Mucosa of rectum (tissue), 2 donors: ENCODE data around the gene ZNF614.
"Not testable (repeated sequence)": the region's sequence is repeated elsewhere in the genome, so short reads cannot be mapped to it uniquely, and the experiment has no call there.

Experiments used
- H3K27ac ChIP-seq, 2 donors: one replicate each; pipeline ENCODE4 v1.7.0; 2013; ENCODE audit warnings: inconsistent platforms in 2 of 2, low read depth in 2 of 2, low read length in 2 of 2
- H3K27me3 ChIP-seq, 2 donors: one replicate each; pipeline ENCODE4 v1.7.0; 2013; ENCODE audit warnings: low read length in 2 of 2; ENCODE audit not compliant: control insufficient read depth in 2 of 2, insufficient read depth in 2 of 2
- H3K36me3 ChIP-seq, 2 donors: one replicate each; pipeline ENCODE4 v1.7.0; 2013; ENCODE audit warnings: low read length in 2 of 2; ENCODE audit not compliant: control insufficient read depth in 2 of 2, insufficient read depth in 2 of 2
- H3K4me1 ChIP-seq, 2 donors: one replicate each; pipeline ENCODE4 v1.7.0; 2013; ENCODE audit warnings: low read length in 2 of 2, mild to moderate bottlenecking in 1 of 2; ENCODE audit not compliant: control insufficient read depth in 2 of 2, insufficient read depth in 2 of 2
- H3K4me3 ChIP-seq, 2 donors: one replicate each; pipeline ENCODE4 v1.7.0; 2013; ENCODE audit warnings: low read length in 2 of 2
- H3K9ac ChIP-seq, 2 donors: one replicate each; pipeline ENCODE4 v1.7.0; 2013; ENCODE audit warnings: low read length in 2 of 2, low read depth in 1 of 2, mild to moderate bottlenecking in 1 of 2
- H3K9me3 ChIP-seq, 2 donors: one replicate each; pipeline ENCODE4 v1.7.0; 2013; ENCODE audit warnings: low read length in 2 of 2; ENCODE audit not compliant: control insufficient read depth in 2 of 2
- donor health status: healthy.
- donor health status: Normal muscosa, but diverticular disease.

ZNF614 gene

DNA sequence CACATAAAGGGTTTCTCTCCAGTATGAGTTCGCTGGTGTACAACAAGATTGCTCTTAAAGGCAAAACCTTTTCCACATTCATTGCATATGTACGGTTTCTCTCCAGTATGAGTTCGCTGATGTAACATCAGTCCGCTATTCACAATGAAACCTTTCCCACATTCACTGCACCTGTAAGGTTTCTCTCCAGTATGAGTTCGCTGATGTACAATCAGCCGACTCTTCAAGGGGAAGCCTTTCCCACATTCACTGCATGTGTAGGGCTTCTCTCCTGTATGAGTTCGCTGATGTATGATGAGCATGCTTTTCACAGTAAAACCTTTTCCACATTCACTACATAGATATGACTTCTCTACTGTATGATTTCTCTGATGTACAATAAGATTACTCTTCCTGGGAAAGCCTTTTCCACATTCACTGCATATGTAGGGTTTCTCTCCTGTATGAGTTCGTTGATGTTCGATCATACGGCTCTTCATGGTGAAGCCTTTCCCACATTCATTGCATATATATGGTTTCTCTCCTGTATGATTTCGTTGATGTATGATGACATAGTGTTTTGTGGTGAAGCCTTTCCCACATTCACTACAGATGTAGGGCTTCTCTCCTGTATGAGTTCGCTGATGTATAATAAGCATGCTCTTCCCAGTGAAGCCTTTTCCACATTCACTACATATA, 6.0 kb upstream of the ZNF614 start:
- Histone ChIP-seq H3K27me3 (no peaks in the 10 kb centered on the region), H3K4me3 (peak overlapping the region; percentile 21 to 24), H3K36me3 (peaks cover 49 to 55% of the 10 kb centered on the region in 2 donors), H3K9ac (no peak overlapping the region), H3K4me1 (no peaks in the 10 kb centered on the region), H3K27ac (no peak overlapping the region), H3K9me3 (peaks cover 59 to 68% of the 10 kb centered on the region in 2 donors)

DNA sequence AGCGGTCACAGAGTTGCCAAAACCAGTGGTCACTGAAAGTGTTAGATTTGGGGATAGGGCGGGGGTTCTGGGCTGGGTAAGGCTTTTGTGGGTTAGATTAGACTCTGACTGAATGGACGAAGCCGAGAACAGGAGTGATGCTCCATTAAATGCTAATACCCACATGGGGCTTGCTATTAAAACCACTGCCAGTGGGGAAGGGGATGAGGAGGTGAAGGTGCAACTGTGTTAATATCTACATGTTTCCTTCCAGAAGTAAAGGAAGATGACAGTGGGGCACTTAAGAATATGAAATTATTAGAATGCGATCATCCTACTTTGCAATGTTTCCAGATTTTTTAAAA, 573 bp upstream of the ZNF614 start:
- H3K9me3 ChIP-seq, result peaks cover 23 to 28% of the 10 kb centered on the region in 2 donors
- H3K4me3 ChIP-seq, result peak overlapping the region; percentile 93 to 97
- H3K27ac ChIP-seq, result peak overlapping the region; percentile 77 to 92
- H3K36me3 ChIP-seq, result peaks cover 19 to 23% of the 10 kb centered on the region in 2 donors
- no peaks in the 10 kb centered on the region for H3K4me1 ChIP-seq
- H3K9ac ChIP-seq, result peak overlapping the region; percentile 91 to 94
- no peaks in the 10 kb centered on the region for H3K27me3 ChIP-seq

DNA sequence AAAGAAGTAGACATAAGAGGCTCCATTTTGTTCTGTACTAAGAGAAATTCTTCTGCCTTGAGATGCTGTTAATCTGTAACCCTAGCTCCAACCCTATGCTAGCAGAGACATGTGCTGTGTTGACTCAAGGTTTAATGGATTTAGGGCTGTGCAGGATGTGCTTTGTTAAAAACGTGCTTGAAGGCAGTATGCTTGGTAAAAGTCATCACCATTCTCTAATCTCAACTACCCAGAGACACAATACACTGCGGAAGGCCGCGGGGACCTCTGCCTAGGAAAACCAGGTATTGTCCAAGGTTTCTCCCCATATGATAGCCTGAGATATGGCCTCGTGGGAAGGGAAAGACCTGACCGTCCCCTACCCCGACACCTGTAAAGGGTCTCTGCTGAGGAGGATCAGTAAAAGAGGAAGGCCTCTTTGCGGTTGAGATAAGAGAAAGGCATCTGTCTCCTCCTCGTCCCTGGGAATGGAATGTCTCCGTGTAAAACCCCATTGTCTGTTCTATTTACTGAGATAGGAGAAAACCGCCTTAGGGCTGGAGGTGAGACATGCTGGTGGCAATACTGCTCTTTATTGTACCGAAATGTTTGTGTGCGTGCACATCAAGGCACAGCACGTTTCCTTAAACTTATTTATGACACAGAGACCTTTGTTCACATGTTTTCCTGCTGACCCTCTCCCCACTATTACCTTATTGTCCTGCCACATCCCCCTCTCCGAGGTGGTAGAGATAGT, 1.8 kb downstream of the ZNF614 start:
- Histone ChIP-seq H3K9me3 (peaks cover 21 to 24% of the 10 kb centered on the region in 2 donors), H3K36me3 (peaks cover 30 to 34% of the 10 kb centered on the region in 2 donors)
- H3K9ac ChIP-seq, H3K4me3 ChIP-seq, H3K4me1 ChIP-seq, H3K27me3 ChIP-seq, H3K27ac ChIP-seq: not testable (repeated sequence)

DNA sequence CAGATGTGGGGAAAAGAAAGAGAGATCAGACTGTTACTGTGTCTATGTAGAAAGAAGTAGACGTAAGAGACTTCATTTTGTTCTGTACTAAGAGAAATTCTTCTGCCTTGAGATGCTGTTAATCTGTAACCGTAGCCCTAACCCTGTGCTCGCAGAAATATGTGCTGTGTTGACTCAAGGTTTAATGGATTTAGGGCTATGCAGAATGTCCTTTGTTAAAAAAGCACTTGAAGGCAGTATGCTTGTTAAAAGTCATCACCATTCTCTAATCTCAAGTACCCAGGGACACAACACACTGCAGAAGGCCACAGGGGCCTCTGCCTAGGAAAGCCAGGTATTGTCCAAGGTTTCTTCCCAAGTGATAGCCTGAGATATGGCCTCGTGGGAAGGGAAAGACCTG, 3.7 kb downstream of the ZNF614 start:
- not testable (repeated sequence) for H3K4me3 ChIP-seq, H3K9ac ChIP-seq, H3K27ac ChIP-seq, H3K27me3 ChIP-seq, H3K4me1 ChIP-seq
- Histone ChIP-seq H3K36me3 (peaks cover 46 to 53% of the 10 kb centered on the region in 2 donors), H3K9me3 (peaks cover 34 to 38% of the 10 kb centered on the region in 2 donors)

DNA sequence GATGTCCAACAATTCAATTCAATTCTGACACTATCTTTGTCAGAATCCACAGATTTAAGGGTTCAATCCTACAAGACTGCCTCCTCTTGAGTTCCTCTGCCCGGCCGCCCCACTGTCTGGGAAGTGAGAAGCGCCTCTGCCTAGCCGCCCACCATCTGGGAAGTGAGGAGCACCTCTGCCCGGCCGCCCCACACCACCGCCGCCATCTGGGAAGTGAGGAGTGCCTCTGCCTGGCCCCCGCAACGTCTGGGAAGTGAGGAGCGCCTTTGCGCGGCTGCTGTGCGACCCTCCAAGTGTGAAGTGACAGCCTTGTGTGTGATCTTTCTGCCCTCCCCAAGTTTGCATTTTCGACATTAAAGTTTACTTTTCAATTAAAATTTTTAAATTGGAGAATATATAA, 6.0 kb downstream of the ZNF614 start:
- Histone ChIP-seq H3K36me3 (peaks cover 64 to 72% of the 10 kb centered on the region in 2 donors), H3K4me3 (no peak overlapping the region), H3K9ac (no peak overlapping the region), H3K4me1 (no peaks in the 10 kb centered on the region), H3K9me3 (peaks cover 51 to 55% of the 10 kb centered on the region in 2 donors), H3K27me3 (no peaks in the 10 kb centered on the region), H3K27ac (no peak overlapping the region)

DNA sequence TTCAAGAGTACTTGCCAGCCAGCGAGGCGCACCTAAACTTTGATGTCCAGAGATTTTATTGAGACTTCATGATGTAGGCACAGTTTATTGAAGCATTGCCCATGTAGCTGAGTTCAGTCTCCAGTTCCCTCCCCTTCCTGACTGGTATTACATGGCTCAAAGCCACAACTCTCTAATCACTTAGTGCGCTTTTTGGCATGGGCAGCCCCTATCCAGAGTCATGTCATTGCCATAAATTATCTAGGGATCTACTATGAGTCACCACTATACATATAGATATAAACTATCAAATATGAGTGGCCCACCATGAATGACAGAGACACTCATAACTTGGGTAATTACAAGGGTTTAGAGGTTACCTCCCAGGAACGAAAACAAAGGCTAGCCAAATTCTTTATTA, 7.7 kb downstream of the ZNF614 start:
- no peak overlapping the region for H3K9ac ChIP-seq
- H3K36me3 ChIP-seq, result peaks cover 75 to 87% of the 10 kb centered on the region in 2 donors
- peak overlapping the region; percentile 10 to 14 for H3K4me3 ChIP-seq
- H3K27me3 ChIP-seq, result no peaks in the 10 kb centered on the region
- peaks cover 64 to 71% of the 10 kb centered on the region in 2 donors for H3K9me3 ChIP-seq
- no peaks in the 10 kb centered on the region for H3K4me1 ChIP-seq
- no peak overlapping the region for H3K27ac ChIP-seq

DNA sequence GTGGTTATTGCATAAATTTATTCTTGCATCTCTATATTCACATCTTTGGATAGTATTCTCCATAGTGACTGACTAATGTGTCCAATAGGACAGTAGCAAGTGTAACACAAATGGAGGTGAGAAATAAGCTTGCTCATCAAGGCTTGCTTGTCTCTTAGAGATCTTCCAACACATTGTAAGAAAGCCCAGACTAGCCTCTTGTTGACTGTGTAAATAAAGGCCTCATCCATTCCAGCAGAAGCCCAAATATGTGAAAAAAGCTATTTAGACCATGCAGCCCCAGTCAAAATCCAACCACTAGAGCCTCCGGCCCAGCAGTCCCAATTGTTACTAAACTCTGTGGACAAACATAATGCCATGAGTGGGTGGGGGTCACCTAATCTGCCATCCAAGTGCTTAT, 17.5 kb downstream of the ZNF614 start:
- Histone ChIP-seq H3K9me3 (peaks cover 10 to 16% of the 10 kb centered on the region in 2 donors), H3K4me3 (no peak overlapping the region), H3K9ac (no peak overlapping the region), H3K27me3 (no peaks in the 10 kb centered on the region), H3K27ac (no peak overlapping the region), H3K36me3 (peaks cover 4 to 7% of the 10 kb centered on the region in 2 donors), H3K4me1 (peaks cover 3 to 4% of the 10 kb centered on the region in 2 donors)

DNA sequence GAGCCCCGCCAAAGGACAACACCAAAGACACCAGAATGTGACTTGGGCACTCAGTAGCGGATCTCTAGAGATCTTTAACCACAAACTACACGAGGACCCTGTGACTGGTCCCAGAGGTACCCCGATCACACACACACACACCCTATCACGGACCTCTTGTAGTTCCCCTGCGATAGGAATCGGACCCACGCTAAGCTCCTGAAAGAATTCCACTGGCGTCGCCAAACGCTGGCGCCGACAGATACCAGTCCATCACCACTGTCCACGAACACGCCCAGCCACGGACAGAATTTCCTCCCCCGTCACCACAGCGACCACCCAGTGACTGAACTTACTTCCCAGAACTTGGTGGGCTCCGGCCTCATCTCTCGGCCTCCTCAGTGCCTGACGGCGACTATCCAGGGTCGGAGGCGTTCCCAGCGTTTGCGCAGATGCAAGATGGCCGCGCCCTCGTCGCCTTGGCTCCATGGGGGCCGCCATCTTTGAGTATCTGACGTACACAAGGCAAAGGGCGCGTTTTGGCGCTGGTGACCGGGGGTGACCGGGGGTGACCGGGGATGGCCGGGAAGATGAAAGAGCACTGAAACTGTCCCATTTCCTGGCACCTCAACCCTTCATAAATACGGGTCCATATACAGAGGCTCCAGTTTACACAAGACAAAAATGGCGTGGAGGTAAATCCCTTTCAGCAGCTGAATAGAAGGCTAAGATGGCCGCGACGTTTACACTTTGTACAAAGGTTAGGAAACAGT, 20.2 kb downstream of the ZNF614 start, which contains the start of gene ZNF615:
TSS of gene ZNF615 (minus strand) at position 406 of the 752 bp plus-strand sequence. CDS start 4,500 bp downstream, outside the sequence.
- H3K36me3 ChIP-seq, result peaks cover 10 to 12% of the 10 kb centered on the region in 2 donors
- peaks cover 9 to 12% of the 10 kb centered on the region in 2 donors for H3K9me3 ChIP-seq
- H3K9ac ChIP-seq, result peak within 1 kb of the TSS; percentile 85 to 91
- peaks cover 3 to 4% of the 10 kb centered on the region in 2 donors for H3K4me1 ChIP-seq
- H3K27me3 ChIP-seq, result no peaks in the 10 kb centered on the region
- H3K4me3 ChIP-seq, result peak within 1 kb of the TSS; percentile 88 to 99
- peak within 1 kb of the TSS; percentile 67 to 89 for H3K27ac ChIP-seq

DNA sequence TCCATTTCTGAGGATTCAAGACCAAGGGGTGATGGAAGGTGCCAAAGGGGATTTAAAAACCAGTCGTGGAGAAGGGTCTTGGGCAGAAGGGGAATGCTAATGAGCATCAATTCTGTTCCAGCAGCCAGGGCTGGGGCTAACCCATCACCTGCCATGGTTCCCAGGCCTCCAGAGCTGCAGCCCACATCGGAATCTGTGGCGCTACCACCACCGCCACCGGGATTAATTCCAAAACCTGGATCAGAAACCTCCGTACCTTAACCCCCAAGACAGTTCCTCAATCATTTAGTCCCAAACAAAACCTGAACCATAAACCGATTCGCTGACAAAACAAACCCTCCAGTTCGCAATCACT, 20.8 kb downstream of the ZNF614 start:
- Histone ChIP-seq H3K4me3 (peak overlapping the region; percentile 88 to 99), H3K9me3 (peaks cover 10 to 11% of the 10 kb centered on the region in 2 donors), H3K4me1 (peaks cover 3 to 4% of the 10 kb centered on the region in 2 donors), H3K27me3 (no peaks in the 10 kb centered on the region), H3K27ac (peak overlapping the region; percentile 67 to 89), H3K9ac (peak overlapping the region; percentile 85 to 91), H3K36me3 (peaks cover 11 to 12% of the 10 kb centered on the region in 2 donors)
